B cell (primary cell): ENCODE measurements around the gene CDC14A. TPM values are rescaled to one million over a fixed set of nuclear protein-coding genes. Genes with fewer than 3 reads are reported as not detected.
A peak's percentile ranks its signal among the peaks of the same experiment; 100 is the strongest.

Experiments used
- ATAC-seq: fragments of 200-7000 bp; cut with Tn5 transposase; one replicate; pipeline ENCODE4 v1.10.0; 2021; ENCODE audit warnings: low read depth, mild to moderate bottlenecking, moderate number of reproducible peaks, moderate library complexity
- CTCF ChIA-PET: fragments of 350-600 bp; sonication (Branson Sonifier 250); formaldehyde crosslinking; loops from one replicate; lab custom pipeline; 2021; ENCODE audit warnings: antibody characterized with exemption, inconsistent platforms; lab: Charles Lee
- POLR2A ChIA-PET: fragments of 350-600 bp; sonication (Branson Sonifier 250); formaldehyde crosslinking; loops from one replicate; lab custom pipeline; 2021; ENCODE audit warnings: antibody characterized with exemption; lab: Charles Lee
- DNase-seq: peaks from one replicate; pipeline ENCODE4 v3.0.0; 2013
- H2AFZ ChIP-seq: 2 replicates; pipeline ENCODE4 v1.6.1; 2012; ENCODE audit warnings: mild to moderate bottlenecking, low read depth, low read length; ENCODE audit not compliant: insufficient read depth, poor library complexity, severe bottlenecking
- H3K27ac ChIP-seq, 2 donors: 1 replicate in 1 of 2; 2 replicates in 1 of 2; pipeline ENCODE4 v1.5.1; 2012 to 2013; ENCODE audit warnings: low read length in 2 of 2, mild to moderate bottlenecking in 2 of 2, moderate library complexity in 1 of 2
- H3K27me3 ChIP-seq, 4 experiments: fragments of 200-600 bp in 1 of 4; sonication (generic) in 1 of 4; replicated peaks in 1 of 4; 1 replicate in 2 of 4; 2 replicates in 2 of 4; pipeline versions ENCODE4 v1.6.1 to v1.7.0; 2013 to 2016; ENCODE audit warnings: low read length in 3 of 4, mild to moderate bottlenecking in 2 of 4, mixed read lengths in 1 of 4, moderate library complexity in 1 of 4; ENCODE audit not compliant: insufficient read depth in 4 of 4, control insufficient read depth in 3 of 4; ENCODE audit errors: control extremely low read depth in 1 of 4
- H3K36me3 ChIP-seq, 2 experiments: replicated peaks in 1 of 2; 1 replicate in 1 of 2; 2 replicates in 1 of 2; pipeline versions ENCODE4 v1.6.1 to v1.7.1; 2013; ENCODE audit warnings: low read length in 1 of 2; ENCODE audit not compliant: insufficient read depth in 2 of 2, control insufficient read depth in 1 of 2; ENCODE audit errors: control extremely low read depth in 1 of 2, extremely low read depth in 1 of 2
- H3K4me1 ChIP-seq, 2 donors: fragments of 200-600 bp in 1 of 2; sonication (generic) in 1 of 2; 1 replicate in 1 of 2; 2 replicates in 1 of 2; pipeline versions ENCODE4 v1.5.1 to v1.6.1; 2013 to 2017; ENCODE audit warnings: low read length in 2 of 2; ENCODE audit not compliant: control insufficient read depth in 2 of 2, insufficient read depth in 2 of 2
- H3K4me2 ChIP-seq: replicated peaks from 2 replicates; pipeline ENCODE3; 2012; ENCODE audit warnings: mild to moderate bottlenecking, low read depth, low read length; ENCODE audit not compliant: poor library complexity, severe bottlenecking
- H3K4me3 ChIP-seq, 5 experiments: fragments of 200-600 bp in 1 of 5; sonication (generic) in 1 of 5; 1 replicate in 3 of 5; 2 replicates in 2 of 5; pipeline versions ENCODE4 v1.5.1 to v1.7.0; 2011 to 2016; ENCODE audit warnings: low read length in 4 of 5, mild to moderate bottlenecking in 4 of 5, low read depth in 2 of 5, control low read depth in 1 of 5, moderate library complexity in 1 of 5; ENCODE audit not compliant: insufficient read depth in 1 of 5; ENCODE audit errors: control extremely low read depth in 1 of 5, extremely low read depth in 1 of 5
- H3K79me2 ChIP-seq: fragments of 200-600 bp; sonication (generic); one replicate; pipeline ENCODE4 v1.6.0; 2016; ENCODE audit warnings: low read length; ENCODE audit not compliant: control insufficient read depth, insufficient read depth
- H3K9ac ChIP-seq: fragments of 200-600 bp; sonication (generic); 2 replicates; pipeline ENCODE4 v1.6.1; 2017; ENCODE audit warnings: mild to moderate bottlenecking, low read length, moderate library complexity
- H3K9me3 ChIP-seq, 3 donors: one replicate each; pipeline versions ENCODE4 v1.6.1 to v1.7.1; 2013; ENCODE audit warnings: low read length in 2 of 3; ENCODE audit not compliant: control insufficient read depth in 2 of 3, insufficient read depth in 1 of 3; ENCODE audit errors: control extremely low read depth in 1 of 3
- H4K20me1 ChIP-seq: 2 replicates; pipeline ENCODE4 v1.6.0; 2012; ENCODE audit warnings: mild to moderate bottlenecking, low read length; ENCODE audit not compliant: insufficient read depth, control insufficient read depth, poor library complexity, severe bottlenecking
- H3K27ac Mint-ChIP-seq: one replicate; pipeline ENCODE4 v1.8.0; 2021; ENCODE audit warnings: mixed read lengths
- H3K27me3 Mint-ChIP-seq: one replicate; pipeline ENCODE4 v1.8.0; 2021; ENCODE audit warnings: mixed read lengths
- H3K4me1 Mint-ChIP-seq: one replicate; pipeline ENCODE4 v1.8.0; 2021; ENCODE audit warnings: mixed read lengths
- H3K4me3 Mint-ChIP-seq: one replicate; pipeline ENCODE4 v1.8.0; 2021; ENCODE audit warnings: mixed read lengths
- H3K9me3 Mint-ChIP-seq: one replicate; pipeline ENCODE4 v1.8.0; 2022; ENCODE audit warnings: mixed read lengths; ENCODE audit not compliant: insufficient read depth
- CTCF ChIP-seq: fragments of 200-600 bp; IDR thresholded peaks from one replicate; pipeline ENCODE4 v1.8.0; 2022; ENCODE audit warnings: antibody characterized with exemption, mild to moderate bottlenecking
- EZH2 ChIP-seq: IDR thresholded peaks from 2 replicates; pipeline ENCODE4 v1.6.1; 2012; ENCODE audit warnings: borderline replicate concordance, low read depth, mild to moderate bottlenecking, moderate library complexity, low read length; ENCODE audit not compliant: insufficient read depth, poor library complexity, severe bottlenecking
- whole genome bisulfite sequencing: methylation state at CpG from one replicate; pipeline ENCODE4 v1.1.5; 2013; ENCODE audit warnings: missing lambda C conversion rate; ENCODE audit not compliant: insufficient coverage; 5-methylcytosine and 5-hydroxymethylcytosine counted together
- intact Hi-C: fragments of 100-400 bp; cut with micrococcal nuclease; formaldehyde crosslinking; loops from one replicate; pipeline ENCODE4 v1.10.0; 2022
- polyA plus RNA-seq: library from polyadenylated mRNA; depleted of rRNA; stranded (reverse); fragments of >200 nt; gene quantifications from 2 replicates; pipeline ENCODE4 v1.2.3, GENCODE V29; 2012
- total RNA-seq, 2 donors: library from RNA; stranded (reverse); fragments of 120-200 nt in 1 of 2; gene quantifications; 1 replicate in 1 of 2; 2 replicates in 1 of 2; pipeline versions ENCODE4 v1.2.3 to v1.2.4, GENCODE V29; 2013 to 2022

CDC14A gene
- total and polyA plus RNA-seq, 2 donors (not counting 1 experiment from before 2014, with no cell fraction given): 6.1 to 41.7 TPM

- H3K79me2 ChIP-seq: peaks cover 28% of the 10 kb centered on the region
- H3K9me3 ChIP-seq: no peaks in the 10 kb centered on the region
- H3K36me3 ChIP-seq: peaks cover 4 to 7% of the 10 kb centered on the region in 2 experiments
- H2AFZ ChIP-seq: no peak overlapping the region
- H3K27me3 Mint-ChIP-seq: no peaks in the 10 kb centered on the region
- H3K4me3 ChIP-seq: no peak overlapping the region
- H3K27ac ChIP-seq: no peak overlapping the region
- no peak for ATAC-seq
- H3K4me1 ChIP-seq: peaks cover 27 to 35% of the 10 kb centered on the region in 2 donors
- no peak for DNase-seq
- CTCF ChIA-PET: interaction anchor here (0.6 to 2.0 kb wide), 2 partner anchors 10 to 72 kb away, joined by 3 to 10 read pairs; no protein-coding TSS in a partner anchor
- H3K27ac Mint-ChIP-seq: no peak overlapping the region
- H3K27me3 ChIP-seq: no peaks in the 10 kb centered on the region
- TF ChIP-seq CTCF (no peak), EZH2 (no peak)
- H3K9me3 Mint-ChIP-seq: no peaks in the 10 kb centered on the region
- H3K4me3 Mint-ChIP-seq: no peak overlapping the region
- H3K4me1 Mint-ChIP-seq: peaks cover 49% of the 10 kb centered on the region
- H3K9ac ChIP-seq: no peak overlapping the region
- POLR2A ChIA-PET: interaction anchor here (0.7 kb wide), 1 partner anchor 17 kb away, joined by 3 read pairs; no protein-coding TSS in a partner anchor
- H4K20me1 ChIP-seq: no peaks in the 10 kb centered on the region
- intact Hi-C loops: no loop called here
- no peak overlapping the region for H3K4me2 ChIP-seq
Measured at GRCh38 chr1:100383743-100384405, 31.6 kb downstream of the CDC14A start.

- no peaks in the 10 kb centered on the region for H4K20me1 ChIP-seq
- H3K4me2 ChIP-seq: peak overlapping the region; percentile 60
- no peak for DNase-seq
- H3K79me2 ChIP-seq: peaks cover 28% of the 10 kb centered on the region
- WGBS: 0% methylated on average over 4 of the region's 5 CpGs
- H3K9me3 ChIP-seq: no peaks in the 10 kb centered on the region
- no peak for TF ChIP-seq CTCF
- no peaks in the 10 kb centered on the region for H3K9me3 Mint-ChIP-seq
- H3K4me3 ChIP-seq: peak overlapping the region in 1 of 5 experiments; percentile 33
- H3K9ac ChIP-seq: peak overlapping the region; percentile 28
- H3K27me3 Mint-ChIP-seq: no peaks in the 10 kb centered on the region
- H3K27ac ChIP-seq: no peak overlapping the region
- no peak for ATAC-seq
- H3K27me3 ChIP-seq: no peaks in the 10 kb centered on the region
- no peak overlapping the region for H3K27ac Mint-ChIP-seq
- H3K36me3 ChIP-seq: peaks cover 5 to 6% of the 10 kb centered on the region in 2 experiments
- POLR2A ChIA-PET: no interaction called here
- peak overlapping the region; percentile 72 for H3K4me3 Mint-ChIP-seq
- intact Hi-C loops: no loop called here
- CTCF ChIA-PET: interaction anchor here (1.3 to 1.4 kb wide), 2 partner anchors 33 to 72 kb away, joined by 3 to 4 read pairs; no protein-coding TSS in a partner anchor
- peaks cover 45% of the 10 kb centered on the region for H3K4me1 Mint-ChIP-seq
- peaks cover 25 to 35% of the 10 kb centered on the region in 2 donors for H3K4me1 ChIP-seq
- peak overlapping the region; percentile 24 for H2AFZ ChIP-seq
Measured at GRCh38 chr1:100387209-100387608, 34.9 kb downstream of the CDC14A start.
